HepG2 (cell line): ENCODE results near the gene SLX4. TPM values are rescaled to one million over a fixed set of nuclear protein-coding genes. Genes with fewer than 3 reads are reported as not detected.
A peak's percentile ranks its signal among the peaks of the same experiment; 100 is the strongest.

Source experiments
- AGO1 ChIP-seq: fragments of 200-400 bp; formaldehyde crosslinking; IDR thresholded peaks from 2 replicates; pipeline ENCODE4 v1.6.1; 2017; ENCODE audit warnings: mild to moderate bottlenecking, low read depth, low read length, moderate library complexity; ENCODE audit not compliant: poor library complexity, severe bottlenecking
- ARHGAP35 ChIP-seq: sonication (generic); formaldehyde crosslinking; IDR thresholded peaks from 2 replicates; pipeline ENCODE4 v1.9.0; 2022; ENCODE audit warnings: mild to moderate bottlenecking, inconsistent platforms, moderate library complexity, missing genetic modification reagents, borderline replicate concordance
- CAMTA2 ChIP-seq: sonication (generic); formaldehyde crosslinking; IDR thresholded peaks from 2 replicates; pipeline ENCODE4 v1.4.0; 2020; ENCODE audit warnings: mild to moderate bottlenecking, missing genetic modification reagents, borderline replicate concordance
- CENPT ChIP-seq: sonication (generic); formaldehyde crosslinking; IDR thresholded peaks from 2 replicates; pipeline ENCODE4 v1.8.0; 2022; ENCODE audit warnings: low read depth, mild to moderate bottlenecking, moderate library complexity, missing genetic modification reagents
- EEA1 ChIP-seq: sonication (generic); formaldehyde crosslinking; IDR thresholded peaks from 2 replicates; pipeline ENCODE4 v1.5.1; 2020; ENCODE audit warnings: mild to moderate bottlenecking, missing genetic modification reagents, borderline replicate concordance
- ETV5 ChIP-seq: IDR thresholded peaks from 2 replicates; pipeline ENCODE4 v1.6.1; 2018; ENCODE audit warnings: missing biosample characterization, missing genetic modification reagents, inconsistent platforms, borderline replicate concordance
- FOXK1 ChIP-seq: sonication (generic); formaldehyde crosslinking; IDR thresholded peaks from 2 replicates; pipeline ENCODE4 v1.4.0; 2020; ENCODE audit warnings: low read depth, missing genetic modification reagents, borderline replicate concordance
- HOXA3 ChIP-seq: sonication (generic); formaldehyde crosslinking; IDR thresholded peaks from 2 replicates; pipeline ENCODE4 v1.5.0; 2020; ENCODE audit warnings: missing genetic modification reagents
- NRL ChIP-seq: sonication (generic); formaldehyde crosslinking; IDR thresholded peaks from 2 replicates; pipeline ENCODE4 v1.5.0; 2020; ENCODE audit warnings: missing genetic modification reagents, mild to moderate bottlenecking, moderate library complexity, borderline replicate concordance
- POGZ ChIP-seq: sonication (generic); formaldehyde crosslinking; IDR thresholded peaks from 2 replicates; pipeline ENCODE4 v1.4.0; 2020; ENCODE audit warnings: mild to moderate bottlenecking, missing genetic modification reagents
- POLR2A ChIP-seq, 2 experiments: IDR thresholded peaks; 2 replicates each; pipeline ENCODE4 v1.6.1; 2011; ENCODE audit warnings: low read depth in 2 of 2, low read length in 2 of 2, mild to moderate bottlenecking in 1 of 2, moderate library complexity in 1 of 2; ENCODE audit not compliant: insufficient read depth in 1 of 2
- PRMT3 ChIP-seq: sonication (generic); formaldehyde crosslinking; IDR thresholded peaks from 2 replicates; pipeline ENCODE4 v1.8.1; 2022; ENCODE audit warnings: low read depth, mild to moderate bottlenecking, moderate library complexity, missing genetic modification reagents, borderline replicate concordance
- SETDB1 ChIP-seq: sonication (generic); formaldehyde crosslinking; IDR thresholded peaks from 2 replicates; pipeline ENCODE4 v1.5.1; 2020; ENCODE audit warnings: missing genetic modification reagents, mild to moderate bottlenecking, borderline replicate concordance
- SIN3A ChIP-seq: IDR thresholded peaks from 2 replicates; pipeline ENCODE4 v1.6.1; 2011; ENCODE audit warnings: low read depth, mild to moderate bottlenecking, control low read depth, low read length, borderline replicate concordance
- SMYD3 ChIP-seq: sonication (generic); formaldehyde crosslinking; IDR thresholded peaks from 2 replicates; pipeline ENCODE4 v1.8.1; 2023; ENCODE audit warnings: mild to moderate bottlenecking, missing genetic modification reagents
- TAF15 ChIP-seq: fragments of 200-400 bp; formaldehyde crosslinking; IDR thresholded peaks from one replicate; pipeline ENCODE4 v1.6.1; 2018; ENCODE audit warnings: mild to moderate bottlenecking, low read depth, low read length; ENCODE audit not compliant: poor library complexity, severe bottlenecking
- TCF7L2 ChIP-seq: IDR thresholded peaks from 2 replicates; pipeline ENCODE4 v1.6.1; 2011; ENCODE audit warnings: mild to moderate bottlenecking, low read depth, low read length, moderate library complexity
- ZBTB1 ChIP-seq: sonication (generic); formaldehyde crosslinking; IDR thresholded peaks from 2 replicates; pipeline ENCODE4 v1.4.0; 2020; ENCODE audit warnings: missing genetic modification reagents, borderline replicate concordance
- ZNF326 ChIP-seq: sonication (generic); formaldehyde crosslinking; IDR thresholded peaks from 2 replicates; pipeline ENCODE4 v1.4.0; 2020; ENCODE audit warnings: missing genetic modification reagents, borderline replicate concordance
- ZNF615 ChIP-seq: sonication (generic); formaldehyde crosslinking; IDR thresholded peaks from 2 replicates; pipeline ENCODE4 v1.5.0; 2020; ENCODE audit warnings: mild to moderate bottlenecking, missing genetic modification reagents, borderline replicate concordance
- ZNF616 ChIP-seq: sonication (generic); formaldehyde crosslinking; IDR thresholded peaks from 2 replicates; pipeline ENCODE4 v1.5.0; 2020; ENCODE audit warnings: low read depth, mild to moderate bottlenecking, missing genetic modification reagents
- ZNF781 ChIP-seq: sonication (generic); formaldehyde crosslinking; IDR thresholded peaks from 2 replicates; pipeline ENCODE4 v1.5.1; 2020; ENCODE audit warnings: borderline replicate concordance, mild to moderate bottlenecking, missing genetic modification reagents; ENCODE audit errors: not compliant biosample characterization
- ZSCAN30 ChIP-seq: sonication (generic); formaldehyde crosslinking; IDR thresholded peaks from 2 replicates; pipeline ENCODE4 v1.5.0; 2020; ENCODE audit warnings: mild to moderate bottlenecking, missing genetic modification reagents
- polyA plus RNA-seq, 8 experiments: library from polyadenylated mRNA; depleted of rRNA in 3 of 8; stranded (reverse) in 7 of 8; unstranded in 1 of 8; fragments of >200 nt; fragmentation: Illumina TruSeq in 4 of 8; extraction: Trizol in 4 of 8; gene quantifications; 2 replicates each; pipeline versions ENCODE4 v1.2.1 to v1.2.3, GENCODE V29; 2011 to 2016; ENCODE audit warnings: low read depth in 4 of 8, missing spikeins in 1 of 8, mixed read lengths in 1 of 8; ENCODE audit not compliant: insufficient read depth in 1 of 8
- total RNA-seq, 5 experiments: library from RNA; depleted of rRNA; stranded (reverse); fragments of >200 nt; fragmentation: Illumina TruSeq; extraction: Trizol; gene quantifications; 2 replicates each; pipeline ENCODE4 v1.2.3, GENCODE V29; 2016; ENCODE audit warnings: low read depth in 1 of 5
- TF ChIP-seq, protein P1 (sequence below): IDR thresholded peaks from 2 replicates; pipeline ENCODE4 v1.6.1; 2016; ENCODE audit warnings: mild to moderate bottlenecking
- TF ChIP-seq, protein P2 (sequence below): sonication (generic); formaldehyde crosslinking; IDR thresholded peaks from 2 replicates; pipeline ENCODE4 v1.9.0; 2021; ENCODE audit warnings: missing genetic modification reagents, borderline replicate concordance
- TF ChIP-seq, protein P3 (sequence below): sonication (generic); formaldehyde crosslinking; IDR thresholded peaks from 2 replicates; pipeline ENCODE4 v1.9.0; 2021; ENCODE audit warnings: missing genetic modification reagents, mild to moderate bottlenecking, borderline replicate concordance
- TF ChIP-seq, protein P4 (sequence below): fragments of 450-650 bp; IDR thresholded peaks from 2 replicates; pipeline ENCODE4 v1.6.1; 2016

Gene SLX4
- total and polyA plus RNA-seq, 2 of the 13 experiments (the other 11 are each of a cell fraction or from before 2014, with no cell fraction given): 1.1 to 3.6 TPM

DNA sequence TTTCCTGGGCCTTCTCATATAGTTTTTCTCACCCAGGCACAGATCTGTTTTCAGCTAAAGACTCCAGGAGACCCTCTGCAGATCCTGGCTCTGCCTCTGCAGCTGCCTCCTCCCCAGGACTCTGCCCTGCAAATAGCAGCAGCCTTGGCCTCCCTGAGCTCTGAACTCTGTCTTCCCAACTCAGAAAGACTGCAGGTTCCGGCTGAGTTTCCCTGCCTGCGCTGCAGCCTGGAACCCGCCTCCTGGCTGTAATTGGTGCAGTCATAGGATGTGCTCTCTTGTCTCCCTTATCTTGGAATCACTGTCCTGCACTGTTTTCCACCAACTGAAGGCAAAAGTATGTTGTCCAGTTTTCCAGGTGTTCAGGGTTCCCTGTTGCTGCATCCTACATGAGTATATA, 28.8 kb upstream of the SLX4 start (continued):
- TF ChIP-seq, protein P1, sequence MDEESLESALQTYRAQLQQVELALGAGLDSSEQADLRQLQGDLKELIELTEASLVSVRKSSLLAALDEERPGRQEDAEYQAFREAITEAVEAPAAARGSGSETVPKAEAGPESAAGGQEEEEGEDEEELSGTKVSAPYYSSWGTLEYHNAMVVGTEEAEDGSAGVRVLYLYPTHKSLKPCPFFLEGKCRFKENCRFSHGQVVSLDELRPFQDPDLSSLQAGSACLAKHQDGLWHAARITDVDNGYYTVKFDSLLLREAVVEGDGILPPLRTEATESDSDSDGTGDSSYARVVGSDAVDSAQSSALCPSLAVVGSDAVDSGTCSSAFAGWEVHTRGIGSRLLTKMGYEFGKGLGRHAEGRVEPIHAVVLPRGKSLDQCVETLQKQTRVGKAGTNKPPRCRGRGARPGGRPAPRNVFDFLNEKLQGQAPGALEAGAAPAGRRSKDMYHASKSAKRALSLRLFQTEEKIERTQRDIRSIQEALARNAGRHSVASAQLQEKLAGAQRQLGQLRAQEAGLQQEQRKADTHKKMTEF (CRISPR knock-in tag): no peak
- TF ChIP-seq CENPT (CRISPR knock-in tag): no peak
- peak; percentile 74; the same call in 1 of the 2 replicates for TF ChIP-seq ETV5 (CRISPR knock-in tag)
- TF ChIP-seq HOXA3 (CRISPR knock-in tag): peak; percentile 56
- no peak for TF ChIP-seq NRL (CRISPR knock-in tag)
- TF ChIP-seq ZNF616 (CRISPR knock-in tag): no peak
- TF ChIP-seq, protein P2, sequence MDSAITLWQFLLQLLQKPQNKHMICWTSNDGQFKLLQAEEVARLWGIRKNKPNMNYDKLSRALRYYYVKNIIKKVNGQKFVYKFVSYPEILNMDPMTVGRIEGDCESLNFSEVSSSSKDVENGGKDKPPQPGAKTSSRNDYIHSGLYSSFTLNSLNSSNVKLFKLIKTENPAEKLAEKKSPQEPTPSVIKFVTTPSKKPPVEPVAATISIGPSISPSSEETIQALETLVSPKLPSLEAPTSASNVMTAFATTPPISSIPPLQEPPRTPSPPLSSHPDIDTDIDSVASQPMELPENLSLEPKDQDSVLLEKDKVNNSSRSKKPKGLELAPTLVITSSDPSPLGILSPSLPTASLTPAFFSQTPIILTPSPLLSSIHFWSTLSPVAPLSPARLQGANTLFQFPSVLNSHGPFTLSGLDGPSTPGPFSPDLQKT: no peak
- no peak for TF ChIP-seq FOXK1 (CRISPR knock-in tag)
- no peak for TF ChIP-seq ZNF781 (CRISPR knock-in tag)
- no peak for TF ChIP-seq SMYD3 (CRISPR knock-in tag)
- TF ChIP-seq CAMTA2 (CRISPR knock-in tag): no peak
- no peak for TF ChIP-seq ZBTB1 (CRISPR knock-in tag)
- TF ChIP-seq POGZ (CRISPR knock-in tag): no peak
- TF ChIP-seq, protein P3, sequence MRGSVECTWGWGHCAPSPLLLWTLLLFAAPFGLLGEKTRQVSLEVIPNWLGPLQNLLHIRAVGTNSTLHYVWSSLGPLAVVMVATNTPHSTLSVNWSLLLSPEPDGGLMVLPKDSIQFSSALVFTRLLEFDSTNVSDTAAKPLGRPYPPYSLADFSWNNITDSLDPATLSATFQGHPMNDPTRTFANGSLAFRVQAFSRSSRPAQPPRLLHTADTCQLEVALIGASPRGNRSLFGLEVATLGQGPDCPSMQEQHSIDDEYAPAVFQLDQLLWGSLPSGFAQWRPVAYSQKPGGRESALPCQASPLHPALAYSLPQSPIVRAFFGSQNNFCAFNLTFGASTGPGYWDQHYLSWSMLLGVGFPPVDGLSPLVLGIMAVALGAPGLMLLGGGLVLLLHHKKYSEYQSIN (CRISPR knock-in tag): no peak
- TF ChIP-seq TCF7L2: no peak
- TF ChIP-seq ZNF326 (CRISPR knock-in tag): no peak
- no peak for TF ChIP-seq ZSCAN30 (CRISPR knock-in tag)
- no peak for TF ChIP-seq ZNF615 (CRISPR knock-in tag)
- TF ChIP-seq TAF15: no peak
- TF ChIP-seq POLR2A (IDR thresholded peaks at IDR 0.05; ENCODE audit: insufficient read depth in 1 of 2, low read depth in 2 of 2, low read length in 2 of 2): 0 out of 4 replicates have a peak, but pooled peaks of 1 of the 2 experiments have one; percentile 19
- no peak for TF ChIP-seq AGO1
- no peak for TF ChIP-seq SETDB1 (CRISPR knock-in tag)
- TF ChIP-seq EEA1 (CRISPR knock-in tag): no peak
- TF ChIP-seq ARHGAP35 (CRISPR knock-in tag): no peak
- no peak for TF ChIP-seq PRMT3
- TF ChIP-seq, protein P4, sequence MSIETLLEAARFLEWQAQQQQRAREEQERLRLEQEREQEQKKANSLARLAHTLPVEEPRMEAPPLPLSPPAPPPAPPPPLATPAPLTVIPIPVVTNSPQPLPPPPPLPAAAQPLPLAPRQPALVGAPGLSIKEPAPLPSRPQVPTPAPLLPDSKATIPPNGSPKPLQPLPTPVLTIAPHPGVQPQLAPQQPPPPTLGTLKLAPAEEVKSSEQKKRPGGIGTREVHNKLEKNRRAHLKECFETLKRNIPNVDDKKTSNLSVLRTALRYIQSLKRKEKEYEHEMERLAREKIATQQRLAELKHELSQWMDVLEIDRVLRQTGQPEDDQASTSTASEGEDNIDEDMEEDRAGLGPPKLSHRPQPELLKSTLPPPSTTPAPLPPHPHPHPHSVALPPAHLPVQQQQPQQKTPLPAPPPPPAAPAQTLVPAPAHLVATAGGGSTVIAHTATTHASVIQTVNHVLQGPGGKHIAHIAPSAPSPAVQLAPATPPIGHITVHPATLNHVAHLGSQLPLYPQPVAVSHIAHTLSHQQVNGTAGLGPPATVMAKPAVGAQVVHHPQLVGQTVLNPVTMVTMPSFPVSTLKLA: no peak
- no peak for TF ChIP-seq SIN3A
